ENCODE data around the gene MARCKS.
A peak's percentile ranks its signal among the peaks of the same experiment; 100 is the strongest.

MARCKS gene, protein sequence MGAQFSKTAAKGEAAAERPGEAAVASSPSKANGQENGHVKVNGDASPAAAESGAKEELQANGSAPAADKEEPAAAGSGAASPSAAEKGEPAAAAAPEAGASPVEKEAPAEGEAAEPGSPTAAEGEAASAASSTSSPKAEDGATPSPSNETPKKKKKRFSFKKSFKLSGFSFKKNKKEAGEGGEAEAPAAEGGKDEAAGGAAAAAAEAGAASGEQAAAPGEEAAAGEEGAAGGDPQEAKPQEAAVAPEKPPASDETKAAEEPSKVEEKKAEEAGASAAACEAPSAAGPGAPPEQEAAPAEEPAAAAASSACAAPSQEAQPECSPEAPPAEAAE

DNA sequence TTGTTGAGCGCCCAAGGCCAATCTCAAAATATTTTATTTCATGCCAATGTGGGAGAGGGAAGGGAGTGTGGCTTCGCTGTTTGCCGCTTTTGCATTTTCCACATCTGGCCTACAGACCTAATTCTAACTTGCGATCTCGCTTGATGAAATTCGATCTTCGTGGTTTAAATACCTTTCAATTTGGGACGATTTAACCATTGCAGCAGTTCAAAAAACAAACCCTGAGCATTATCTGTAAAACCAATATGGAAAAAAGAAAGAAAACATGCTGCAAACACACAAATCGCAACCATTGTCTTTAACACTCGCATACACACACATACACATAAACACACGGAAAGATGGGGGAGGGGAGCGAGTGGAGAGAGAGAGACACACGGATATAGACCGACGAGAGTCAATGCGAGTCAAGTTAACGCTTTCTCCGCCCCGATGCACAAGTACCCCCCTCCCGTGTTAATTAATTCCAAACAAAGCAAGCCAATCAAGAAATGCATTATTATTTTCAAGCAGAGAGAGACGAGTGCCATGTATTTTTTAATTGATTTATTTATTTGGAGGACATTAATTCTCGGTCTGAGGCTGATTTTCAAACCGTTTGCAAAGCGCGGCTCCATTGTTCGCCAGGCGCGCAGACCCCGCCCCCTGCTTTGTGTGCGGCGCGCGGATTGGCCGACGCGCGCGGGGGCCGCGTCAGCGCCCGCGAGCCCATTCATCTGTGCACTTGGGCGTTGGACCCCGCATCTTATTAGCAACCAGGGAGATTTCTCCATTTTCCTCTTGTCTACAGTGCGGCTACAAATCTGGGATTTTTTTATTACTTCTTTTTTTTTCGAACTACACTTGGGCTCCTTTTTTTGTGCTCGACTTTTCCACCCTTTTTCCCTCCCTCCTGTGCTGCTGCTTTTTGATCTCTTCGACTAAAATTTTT is at the start of gene MARCKS:
Gene MARCKS, plus strand, starts transcription at position 721 of the 931 bp plus-strand sequence. CDS start 401 bp downstream, outside the sequence.
- Histone ChIP-seq H3K27ac (peak within 1 kb of the TSS; percentile 64 to 100 (median 97)), H3K4me3 (peak within 1 kb of the TSS; percentile 52 to 83 (median 67))

GRCh38 chr6:113809826-113810225 is 47.3 kb upstream of the MARCKS start:
- Histone ChIP-seq H3K4me3 (no peak overlapping the region), H3K27ac (peak overlapping the region in 6 of 21 experiments; percentile 18 to 70 (median 50))

DNA sequence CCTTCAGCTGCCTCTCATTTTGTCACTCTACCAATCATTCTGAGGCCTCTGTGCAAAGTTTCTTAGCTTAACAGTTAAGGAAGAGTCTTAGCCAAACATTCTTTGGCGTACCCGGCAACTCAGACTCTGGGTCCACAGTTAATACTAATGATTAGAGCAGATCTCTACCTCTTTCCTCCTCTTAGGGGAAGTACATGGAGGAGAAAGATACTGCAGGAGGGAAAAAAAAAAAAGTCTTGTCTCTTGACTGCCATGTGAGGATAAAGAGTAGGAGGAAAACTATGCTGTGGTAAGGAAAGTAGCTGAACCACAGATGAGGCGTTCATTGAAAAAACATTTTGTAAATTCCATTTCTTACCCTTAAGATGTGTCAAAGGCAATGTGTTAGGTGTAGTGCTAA is 44.0 kb upstream of the MARCKS start:
- Histone ChIP-seq H3K4me3 (no peak overlapping the region), H3K27ac (peak overlapping the region in 8 of 21 experiments; percentile 32 to 80 (median 48))

DNA sequence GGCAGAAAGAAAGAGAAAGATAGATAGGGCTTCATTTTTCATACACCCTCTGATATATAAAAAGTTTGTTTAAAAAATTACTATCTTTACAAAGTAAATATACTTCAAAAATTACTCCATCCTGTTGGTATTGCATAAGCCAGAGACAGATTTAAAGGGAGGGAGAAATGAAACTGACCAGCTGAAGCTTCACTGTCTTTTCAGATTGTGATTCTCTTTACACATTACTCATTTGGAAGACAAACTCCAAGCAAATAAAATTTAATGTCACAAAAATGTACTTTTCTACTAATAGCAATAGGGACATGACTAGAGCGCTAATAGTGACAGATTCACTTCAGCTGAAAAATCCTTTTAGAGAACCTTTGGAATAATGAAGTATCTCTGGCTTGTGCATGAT is 38.6 kb upstream of the MARCKS start:
- no peak overlapping the region for H3K4me3 ChIP-seq

DNA sequence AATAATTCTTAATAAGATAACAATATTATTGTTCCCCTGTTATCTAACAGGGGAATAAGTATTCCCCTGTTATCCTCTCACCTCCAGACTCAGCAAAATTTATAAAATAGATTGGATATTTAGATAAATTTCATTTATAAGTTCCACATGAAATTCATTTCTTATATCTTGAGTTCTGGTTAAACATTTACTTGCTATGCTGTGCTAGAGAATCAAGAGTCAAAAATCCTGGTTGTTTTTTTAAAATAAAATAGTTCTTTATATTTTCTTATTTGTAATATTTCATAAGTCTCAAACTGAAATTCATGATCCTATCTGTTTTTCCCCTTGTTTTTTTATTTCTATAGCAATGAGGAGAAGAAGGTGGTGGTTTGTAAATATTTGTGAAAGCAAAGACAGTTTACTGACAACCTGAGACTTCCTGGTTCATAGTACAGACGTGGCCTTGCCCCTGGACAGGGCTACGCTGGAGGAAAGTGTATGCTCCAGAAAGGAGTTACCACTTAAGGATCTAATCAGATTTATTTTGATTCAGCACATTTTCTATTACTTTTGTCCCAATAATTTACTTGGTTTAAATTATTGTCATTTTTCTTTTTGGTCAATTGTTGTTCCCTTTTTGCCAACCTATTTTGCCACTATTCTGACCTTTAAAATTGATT is 37.8 kb upstream of the MARCKS start:
- H3K27ac ChIP-seq = peak overlapping the region in 1 of 21 experiments; percentile 37
- H3K4me3 ChIP-seq = no peak overlapping the region

More for the DNA sequence above, 38.6 kb upstream of the MARCKS start:
- H3K27ac ChIP-seq = no peak overlapping the region

GRCh38 chr6:113820761-113821160 is 36.4 kb upstream of the MARCKS start:
- Histone ChIP-seq H3K4me3 (no peak overlapping the region), H3K27ac (no peak overlapping the region)

- Histone ChIP-seq H3K27ac (no peak overlapping the region), H3K4me3 (no peak overlapping the region)
Measured at GRCh38 chr6:113821445-113821844, 35.7 kb upstream of the MARCKS start.

DNA sequence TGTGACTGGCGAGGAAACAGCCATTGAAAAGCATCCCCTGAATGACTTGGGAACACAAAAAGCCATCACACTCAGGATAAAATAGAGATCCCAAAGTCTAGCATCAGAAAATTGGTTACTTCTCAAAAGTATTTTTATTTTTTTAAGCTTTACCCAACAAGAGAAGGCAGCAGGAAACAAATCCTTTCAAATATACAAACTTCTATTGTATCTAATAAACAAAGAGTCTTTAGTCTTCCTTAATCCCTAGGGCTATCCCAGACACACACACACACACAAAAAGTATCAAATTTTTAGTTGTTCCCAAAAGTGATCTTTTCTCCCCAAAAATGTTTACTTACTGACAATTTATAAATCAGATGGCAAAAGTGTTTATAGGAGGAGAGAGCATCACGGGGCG is 33.2 kb upstream of the MARCKS start:
- Histone ChIP-seq H3K27ac (peak overlapping the region in 1 of 21 experiments; percentile 22), H3K4me3 (no peak overlapping the region)

- Histone ChIP-seq H3K27ac (no peak overlapping the region), H3K4me3 (no peak overlapping the region)
Measured at GRCh38 chr6:113824411-113824810, 32.7 kb upstream of the MARCKS start.

DNA sequence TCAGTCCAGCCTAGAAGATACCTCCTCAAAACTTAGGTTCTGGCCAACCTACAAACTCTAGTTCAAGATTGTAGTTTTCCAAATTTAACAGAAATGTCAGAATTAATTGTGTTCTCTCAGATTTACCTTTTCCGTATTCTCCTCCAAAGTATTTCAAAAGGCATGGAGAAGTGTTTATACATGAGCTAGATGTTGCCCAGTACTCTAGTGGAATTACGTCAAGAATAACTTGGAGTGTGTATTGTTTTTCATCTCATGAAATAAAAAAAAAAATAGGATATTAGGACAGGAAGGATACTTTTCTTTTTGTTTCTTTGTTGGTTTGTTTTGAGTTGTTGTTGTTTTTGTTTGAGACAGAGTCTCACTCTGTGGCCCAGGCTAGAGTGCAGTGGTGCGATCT is 32.3 kb upstream of the MARCKS start:
- no peak overlapping the region for H3K27ac ChIP-seq

GRCh38 chr6:113825781-113826180 is 31.4 kb upstream of the MARCKS start:
- H3K27ac ChIP-seq = peak overlapping the region in 3 of 21 experiments; percentile 7 to 24 (median 15)
- no peak overlapping the region for H3K4me3 ChIP-seq

More for the DNA sequence above, 32.3 kb upstream of the MARCKS start:
- H3K4me3 ChIP-seq = no peak overlapping the region

- H3K4me3 ChIP-seq = no peak overlapping the region
Measured at GRCh38 chr6:113828984-113829695, 28.0 kb upstream of the MARCKS start.

DNA sequence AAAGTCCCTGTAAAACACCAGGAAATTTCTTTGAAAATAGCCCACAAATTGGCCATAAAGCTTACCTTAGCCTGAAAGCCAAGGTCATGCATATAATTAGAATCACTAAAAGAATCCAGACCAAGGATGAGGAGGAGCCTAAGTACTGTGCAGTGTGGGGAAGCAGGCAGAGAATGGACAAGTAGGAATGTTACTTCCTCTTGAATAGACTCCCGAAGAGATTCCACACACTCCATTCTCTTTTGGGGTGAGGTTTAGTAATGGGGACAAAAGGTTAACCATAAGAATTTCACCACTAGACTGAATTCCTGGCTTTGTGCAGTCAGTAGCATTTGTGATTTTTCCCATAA is 27.5 kb upstream of the MARCKS start:
- Histone ChIP-seq H3K4me3 (no peak overlapping the region), H3K27ac (no peak overlapping the region)

More at GRCh38 chr6:113828984-113829695, 28.0 kb upstream of the MARCKS start:
- no peak overlapping the region for H3K27ac ChIP-seq

DNA sequence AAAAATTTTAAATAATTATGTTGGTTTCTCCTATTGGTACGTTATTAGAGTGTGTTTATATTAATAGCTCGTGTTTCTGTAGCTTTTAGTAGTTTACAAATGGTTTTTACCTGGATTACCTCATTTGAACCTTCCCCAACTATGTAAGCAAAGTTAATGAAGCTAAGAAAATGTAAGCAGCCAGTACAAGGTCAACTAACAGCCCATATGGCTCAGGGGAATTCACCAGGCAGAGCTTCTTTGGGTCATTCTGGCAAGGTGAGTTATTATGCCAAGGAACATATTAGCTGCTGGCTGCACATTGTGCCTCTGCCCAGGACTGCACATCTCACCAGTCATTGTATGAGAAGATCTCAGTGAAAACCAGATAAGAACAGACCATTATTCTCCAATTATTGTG is 27.0 kb upstream of the MARCKS start:
- H3K27ac ChIP-seq = no peak overlapping the region
- no peak overlapping the region for H3K4me3 ChIP-seq

DNA sequence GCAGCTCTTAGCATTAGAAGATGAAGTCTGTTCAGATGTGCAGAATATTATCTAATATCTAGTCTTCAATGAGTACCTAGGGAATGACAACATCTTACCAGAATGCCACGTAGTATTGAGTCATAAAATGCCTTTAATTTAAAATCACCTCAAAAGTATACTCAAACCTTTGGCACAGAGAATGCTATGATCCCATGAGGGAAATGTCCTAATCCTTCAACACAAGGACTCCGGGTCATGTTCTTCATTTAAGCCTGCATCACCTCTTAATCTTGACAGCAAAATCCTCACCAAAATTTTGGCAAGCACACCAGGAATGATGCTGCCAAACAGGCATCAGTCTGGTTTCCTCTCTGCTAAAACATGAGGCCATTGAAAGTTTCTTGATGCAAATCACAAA is 23.6 kb upstream of the MARCKS start:
- H3K4me3 ChIP-seq = no peak overlapping the region

GRCh38 chr6:113837170-113837569 is 20.0 kb upstream of the MARCKS start:
- Histone ChIP-seq H3K4me3 (no peak overlapping the region), H3K27ac (no peak overlapping the region)

More for the DNA sequence above, 23.6 kb upstream of the MARCKS start:
- no peak overlapping the region for H3K27ac ChIP-seq

GRCh38 chr6:113842165-113842564 is 15.0 kb upstream of the MARCKS start:
- no peak overlapping the region for H3K27ac ChIP-seq
- H3K4me3 ChIP-seq = no peak overlapping the region

- H3K27ac ChIP-seq = no peak overlapping the region
Measured at GRCh38 chr6:113843500-113844073, 13.6 kb upstream of the MARCKS start.

DNA sequence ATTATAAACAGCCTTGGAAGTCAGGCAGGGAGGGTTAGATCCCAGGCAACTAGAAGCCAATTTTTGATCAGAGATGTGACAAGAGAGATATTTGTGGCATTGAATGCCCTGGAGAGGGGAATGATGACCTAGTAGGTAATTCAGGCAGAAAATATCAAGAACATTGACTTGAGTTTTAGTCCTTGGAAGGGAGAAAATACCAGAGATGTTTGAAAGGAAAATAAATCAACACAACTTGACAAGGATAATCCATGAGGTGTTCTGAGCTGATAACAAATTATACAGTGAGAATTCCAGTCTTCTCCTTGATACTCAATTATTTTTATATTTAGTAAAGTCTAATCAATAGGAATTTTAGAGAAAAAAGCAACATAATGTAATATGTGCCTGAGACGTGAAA is 10.6 kb upstream of the MARCKS start:
- Histone ChIP-seq H3K27ac (no peak overlapping the region), H3K4me3 (no peak overlapping the region)

More at GRCh38 chr6:113843500-113844073, 13.6 kb upstream of the MARCKS start:
- no peak overlapping the region for H3K4me3 ChIP-seq
